ENCODE results near the gene C8A.

Gene C8A

GRCh38 chr1:56929492-56929891 is 74.9 kb downstream of the C8A start:
- DNase-seq: no peak

GRCh38 chr1:56931211-56931610 is 76.6 kb downstream of the C8A start:
- DNase-seq: no peak

GRCh38 chr1:56931686-56932085 is 77.1 kb downstream of the C8A start:
- DNase-seq: no peak

GRCh38 chr1:56933161-56933560 is 78.6 kb downstream of the C8A start:
- no peak for DNase-seq

- DNase-seq: no peak
Observed at GRCh38 chr1:56933606-56934005, 79.0 kb downstream of the C8A start.

- DNase-seq: no peak
Observed at GRCh38 chr1:56934430-56935060, 79.9 kb downstream of the C8A start.

GRCh38 chr1:56938646-56939045 is 84.0 kb downstream of the C8A start:
- DNase-seq: no peak

GRCh38 chr1:56939209-56939608 is 84.6 kb downstream of the C8A start:
- DNase-seq: no peak

- DNase-seq: no peak
Observed at GRCh38 chr1:56940039-56940438, 85.4 kb downstream of the C8A start.

GRCh38 chr1:56948403-56949023 is 93.9 kb downstream of the C8A start:
- DNase-seq: no peak

- DNase-seq: no peak
Observed at GRCh38 chr1:56952501-56952900, 97.9 kb downstream of the C8A start.

GRCh38 chr1:56953386-56953785 is 98.8 kb downstream of the C8A start:
- no peak for DNase-seq

- no peak for DNase-seq
Observed at GRCh38 chr1:56954664-56955063, 100.1 kb downstream of the C8A start.

- DNase-seq: no peak
Observed at GRCh38 chr1:56957931-56958330, 103.3 kb downstream of the C8A start.

GRCh38 chr1:56958526-56958925 is 103.9 kb downstream of the C8A start:
- no peak for DNase-seq

- no peak for DNase-seq
Observed at GRCh38 chr1:56961426-56961825, 106.8 kb downstream of the C8A start.

- DNase-seq: no peak
Observed at GRCh38 chr1:56963667-56964066, 109.1 kb downstream of the C8A start.

- DNase-seq: no peak
Observed at GRCh38 chr1:56964349-56965017, 109.9 kb downstream of the C8A start.

- no peak for DNase-seq
Observed at GRCh38 chr1:56965191-56965590, 110.6 kb downstream of the C8A start.

- DNase-seq: no peak
Observed at GRCh38 chr1:56965916-56966697, 111.5 kb downstream of the C8A start, which contains the start of gene C8B. Gene C8B, minus strand, starts transcription at chr1:56966015. Its CDS starts 67 bp downstream, at chr1:56965948.

- DNase-seq: no peak
Observed at GRCh38 chr1:56966698-56966999, 112.1 kb downstream of the C8A start.

- no peak for DNase-seq
Observed at GRCh38 chr1:56967355-56967754, 112.8 kb downstream of the C8A start.

Measured in CD4-positive, alpha-beta T cell treated with Interleukin-15 for 1 hour (primary cell).